Measurements from ENCODE around the gene ANXA11.

Gene ANXA11

DNA sequence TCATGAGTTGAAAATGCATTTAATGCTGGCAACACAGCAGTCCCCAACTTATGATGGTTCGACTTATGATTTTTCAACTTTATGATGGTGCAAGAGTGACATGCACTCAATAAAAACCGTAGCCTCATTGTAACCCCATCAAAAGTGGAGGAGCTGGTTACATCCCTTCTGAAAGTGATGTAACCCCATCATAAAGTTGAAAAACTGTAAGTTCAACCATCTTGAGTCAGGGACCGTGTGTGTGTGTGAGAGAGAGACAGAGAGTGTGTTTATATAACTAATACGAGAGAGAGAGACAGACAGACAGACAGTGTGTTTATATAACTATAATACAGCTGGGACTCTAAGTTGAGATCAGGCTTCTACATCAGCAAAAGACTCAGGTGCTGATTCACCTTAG lies 21.0 kb downstream of the ANXA11 start:
- no peak overlapping the region for H3K4me3 ChIP-seq (ENCODE audit: low read length)
- no peaks in the 10 kb centered on the region for H3K36me3 ChIP-seq (ENCODE audit: insufficient read depth, low read depth, low read length)
- 0 out of 2 replicates have a peak, but pooled peaks cover 3% of the 10 kb centered on the region for H3K4me1 ChIP-seq (ENCODE audit: insufficient read depth, low read length)
- no peak overlapping the region for H3K27ac ChIP-seq (ENCODE audit: low read length)
- no peak overlapping the region for H3K9ac ChIP-seq (ENCODE audit: low read depth, low read length)
- no peaks in the 10 kb centered on the region for H3K9me3 ChIP-seq (ENCODE audit: insufficient read depth, low read depth, low read length)
- no peaks in the 10 kb centered on the region for H3K27me3 ChIP-seq (ENCODE audit: insufficient read depth, low read length)

DNA sequence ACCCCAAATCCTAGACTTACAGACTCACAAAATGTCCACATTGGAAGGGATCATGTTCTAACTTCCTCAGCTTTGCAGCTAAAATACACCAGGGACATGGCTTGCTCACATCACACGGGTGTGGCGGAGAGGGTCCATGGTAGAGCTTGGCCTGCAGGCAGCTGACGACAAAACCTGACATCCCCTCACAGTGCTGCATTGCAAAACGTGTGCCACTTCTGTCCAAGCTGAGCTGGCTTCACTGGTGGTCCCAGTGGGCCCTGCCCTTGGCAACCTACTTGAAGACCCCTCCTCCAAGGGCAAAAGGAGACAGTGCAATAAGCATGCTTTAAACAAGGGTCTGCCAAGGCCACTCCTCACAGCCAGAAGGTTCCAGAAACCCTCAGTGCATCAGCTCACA lies 21.9 kb downstream of the ANXA11 start:
- 0 out of 2 replicates have a peak, but pooled peaks cover 3% of the 10 kb centered on the region for H3K4me1 ChIP-seq (ENCODE audit: insufficient read depth, low read length)
- no peak overlapping the region for H3K27ac ChIP-seq (ENCODE audit: low read length)
- no peak overlapping the region for H3K4me3 ChIP-seq (ENCODE audit: low read length)
- H3K9me3 ChIP-seq (ENCODE audit: insufficient read depth, low read depth, low read length): no peaks in the 10 kb centered on the region
- H3K9ac ChIP-seq (ENCODE audit: low read depth, low read length): no peak overlapping the region
- H3K36me3 ChIP-seq (ENCODE audit: insufficient read depth, low read depth, low read length): no peaks in the 10 kb centered on the region
- no peaks in the 10 kb centered on the region for H3K27me3 ChIP-seq (ENCODE audit: insufficient read depth, low read length)

DNA sequence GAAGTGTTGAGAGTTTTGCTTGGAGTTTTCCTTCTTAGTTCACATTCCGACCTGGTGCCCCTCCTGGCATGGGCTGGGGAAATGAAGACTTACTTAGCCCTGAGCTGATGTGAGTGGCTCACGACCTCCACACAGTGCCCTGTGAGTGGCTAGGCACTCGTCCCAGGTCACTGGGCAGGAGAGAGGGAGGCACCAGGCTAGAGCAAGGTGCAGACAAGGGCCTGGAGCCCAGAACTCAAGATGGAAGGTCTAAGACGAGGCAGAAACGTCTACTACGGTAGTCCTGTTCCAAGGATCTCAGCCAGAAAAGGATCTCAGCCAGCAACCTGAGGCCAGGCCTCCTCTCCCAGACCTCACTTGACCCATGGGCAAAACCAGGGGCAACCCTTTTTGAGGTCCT lies 22.4 kb downstream of the ANXA11 start:
- H3K27ac ChIP-seq (ENCODE audit: low read length): no peak overlapping the region
- H3K4me1 ChIP-seq (ENCODE audit: insufficient read depth, low read length): 0 out of 2 replicates have a peak, but pooled peaks cover 3% of the 10 kb centered on the region

DNA sequence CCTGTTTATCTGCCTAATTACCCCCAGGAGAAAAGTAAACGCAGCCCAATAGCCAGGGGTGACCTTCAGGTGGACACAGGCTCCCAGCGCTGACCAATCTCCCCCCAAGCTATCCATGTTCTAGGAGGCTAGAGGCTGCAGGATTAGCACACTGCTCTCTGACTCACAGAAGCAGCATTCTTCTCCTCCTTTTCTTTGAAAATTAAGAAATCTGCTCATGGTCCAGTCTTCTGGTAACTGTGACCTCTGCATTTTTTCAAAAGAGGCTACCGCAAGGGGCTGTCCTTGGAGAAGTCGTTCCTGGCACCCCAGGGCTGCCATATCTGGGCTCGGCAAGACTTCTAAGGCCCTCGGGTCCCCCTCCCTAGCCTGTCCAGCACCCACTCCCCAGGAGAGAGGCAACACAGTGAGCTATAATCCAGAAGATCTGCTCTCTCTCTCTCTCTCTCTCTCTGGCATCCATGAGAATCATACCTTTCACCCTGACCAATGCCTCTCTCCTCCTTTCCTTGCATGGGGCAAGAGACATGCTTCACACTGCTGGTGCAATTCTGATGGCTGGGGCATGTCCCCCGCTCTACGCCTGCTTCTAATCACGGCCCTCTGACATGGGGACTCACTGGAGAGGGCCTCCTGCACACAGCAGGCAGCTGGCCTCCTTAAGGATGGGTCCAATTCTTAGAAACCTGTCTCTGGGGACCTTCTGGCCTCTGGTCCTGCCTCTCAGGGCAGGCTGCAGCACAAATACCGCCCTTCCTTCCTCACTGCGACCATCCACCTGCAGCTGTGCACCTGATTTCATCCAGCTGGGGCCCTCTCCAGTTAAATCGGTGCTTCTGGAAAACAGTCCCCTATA lies 27.3 kb downstream of the ANXA11 start:
- H3K4me1 ChIP-seq (ENCODE audit: insufficient read depth, low read length): 0 out of 2 replicates have a peak, but pooled peaks cover 3% of the 10 kb centered on the region
- H3K27ac ChIP-seq (ENCODE audit: low read length): no peak overlapping the region
- H3K9me3 ChIP-seq (ENCODE audit: insufficient read depth, low read depth, low read length): no peaks in the 10 kb centered on the region
- no peaks in the 10 kb centered on the region for H3K36me3 ChIP-seq (ENCODE audit: insufficient read depth, low read depth, low read length)
- H3K27me3 ChIP-seq (ENCODE audit: insufficient read depth, low read length): no peaks in the 10 kb centered on the region
- no peak overlapping the region for H3K9ac ChIP-seq (ENCODE audit: low read depth, low read length)
- H3K4me3 ChIP-seq (ENCODE audit: low read length): no peak overlapping the region

More for the DNA sequence above, 22.4 kb downstream of the ANXA11 start:
- H3K9me3 ChIP-seq (ENCODE audit: insufficient read depth, low read depth, low read length): no peaks in the 10 kb centered on the region
- H3K9ac ChIP-seq (ENCODE audit: low read depth, low read length): no peak overlapping the region
- no peaks in the 10 kb centered on the region for H3K36me3 ChIP-seq (ENCODE audit: insufficient read depth, low read depth, low read length)
- H3K4me3 ChIP-seq (ENCODE audit: low read length): no peak overlapping the region
- H3K27me3 ChIP-seq (ENCODE audit: insufficient read depth, low read length): no peaks in the 10 kb centered on the region

DNA sequence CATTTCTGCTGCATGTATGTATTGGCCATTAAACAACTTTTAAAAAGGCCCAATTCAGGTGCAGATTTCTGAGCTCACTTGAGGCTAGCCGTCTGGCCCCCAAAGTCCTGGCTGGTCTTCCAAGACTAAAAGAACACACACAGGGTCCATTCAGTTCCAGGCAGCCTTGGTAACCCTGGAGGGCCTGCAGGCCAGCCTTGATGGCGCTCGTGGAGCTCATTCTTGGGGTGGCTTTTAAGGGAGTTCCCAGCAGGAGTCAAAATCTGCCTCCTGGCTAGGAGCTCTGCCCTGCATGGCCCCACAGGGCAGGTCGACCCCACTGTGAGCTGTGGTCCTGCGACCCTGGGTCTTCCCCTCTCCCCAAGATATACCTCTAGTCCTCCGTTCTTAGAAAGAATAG lies 28.8 kb downstream of the ANXA11 start:
- Histone ChIP-seq H3K4me3 (ENCODE audit: low read length) (no peak overlapping the region), H3K4me1 (ENCODE audit: insufficient read depth, low read length) (peaks cover 7% of the 10 kb centered on the region), H3K27me3 (ENCODE audit: insufficient read depth, low read length) (no peaks in the 10 kb centered on the region), H3K9me3 (ENCODE audit: insufficient read depth, low read depth, low read length) (no peaks in the 10 kb centered on the region), H3K9ac (ENCODE audit: low read depth, low read length) (no peak overlapping the region), H3K36me3 (ENCODE audit: insufficient read depth, low read depth, low read length) (no peaks in the 10 kb centered on the region), H3K27ac (ENCODE audit: low read length) (no peak overlapping the region)

DNA sequence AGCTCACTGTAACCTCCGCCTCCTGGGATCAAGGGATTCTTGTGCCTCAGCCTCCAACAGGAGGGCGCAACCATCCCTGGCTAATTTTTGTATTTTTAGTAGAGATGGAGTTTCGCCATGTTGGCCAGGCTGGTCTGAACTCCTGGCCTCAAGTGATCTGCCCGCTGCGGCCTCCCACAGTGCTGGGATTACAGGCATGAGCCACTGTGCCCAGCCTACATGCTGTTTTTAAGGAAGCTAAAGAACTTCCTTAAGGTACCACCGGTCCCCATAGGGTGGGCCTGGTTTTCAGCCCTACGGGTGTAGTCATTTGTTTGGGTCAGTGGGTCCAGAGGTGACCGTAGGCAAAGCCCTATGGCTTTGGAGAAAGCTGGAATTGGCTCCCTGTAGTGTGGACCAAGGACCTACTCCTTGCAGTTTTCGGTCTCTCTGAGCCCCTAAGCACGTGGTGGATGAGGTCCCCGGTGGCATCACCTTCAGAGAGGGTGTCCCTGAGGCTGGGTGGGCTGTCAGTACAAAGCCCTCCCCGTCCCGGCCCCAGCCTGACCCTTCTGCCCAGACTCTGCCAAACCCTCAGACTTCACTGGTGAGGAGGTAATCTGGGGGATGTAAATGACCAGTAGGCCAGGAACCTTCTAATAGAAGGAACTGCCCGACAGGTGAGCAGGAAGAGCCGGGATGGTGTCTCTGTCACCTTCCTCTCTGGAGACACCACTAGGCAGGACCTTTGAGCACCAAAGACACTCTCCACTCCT lies 30.5 kb downstream of the ANXA11 start:
- no peak overlapping the region for H3K4me3 ChIP-seq (ENCODE audit: low read length)
- peaks cover 15% of the 10 kb centered on the region for H3K4me1 ChIP-seq (ENCODE audit: insufficient read depth, low read length)
- H3K27ac ChIP-seq (ENCODE audit: low read length): no peak overlapping the region
- H3K36me3 ChIP-seq (ENCODE audit: insufficient read depth, low read depth, low read length): no peaks in the 10 kb centered on the region
- H3K27me3 ChIP-seq (ENCODE audit: insufficient read depth, low read length): no peaks in the 10 kb centered on the region
- no peaks in the 10 kb centered on the region for H3K9me3 ChIP-seq (ENCODE audit: insufficient read depth, low read depth, low read length)
- no peak overlapping the region for H3K9ac ChIP-seq (ENCODE audit: low read depth, low read length)

DNA sequence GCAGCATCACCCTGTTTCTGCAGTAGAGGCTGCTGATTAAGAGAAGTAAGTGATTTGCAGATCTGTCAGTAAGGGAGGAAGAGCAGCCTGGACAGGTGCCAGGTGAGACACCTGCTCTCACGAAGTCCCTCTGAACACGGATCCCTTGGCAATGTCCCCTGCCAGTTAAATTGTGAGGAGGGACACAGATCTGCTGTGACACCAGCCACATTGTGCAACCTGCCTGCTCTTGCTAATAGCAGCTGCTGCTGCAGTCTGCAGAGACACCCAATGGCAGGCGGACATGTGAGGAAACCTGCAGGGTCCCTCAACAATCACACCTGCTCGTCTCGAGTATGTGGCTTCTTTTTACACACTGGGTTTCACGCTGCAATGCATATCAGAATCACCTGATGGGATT lies 31.9 kb downstream of the ANXA11 start:
- Histone ChIP-seq H3K9ac (ENCODE audit: low read depth, low read length) (no peak overlapping the region), H3K36me3 (ENCODE audit: insufficient read depth, low read depth, low read length) (no peaks in the 10 kb centered on the region), H3K9me3 (ENCODE audit: insufficient read depth, low read depth, low read length) (no peaks in the 10 kb centered on the region), H3K4me1 (ENCODE audit: insufficient read depth, low read length) (peaks cover 15% of the 10 kb centered on the region), H3K27ac (ENCODE audit: low read length) (no peak overlapping the region), H3K27me3 (ENCODE audit: insufficient read depth, low read length) (no peaks in the 10 kb centered on the region), H3K4me3 (ENCODE audit: low read length) (no peak overlapping the region)

DNA sequence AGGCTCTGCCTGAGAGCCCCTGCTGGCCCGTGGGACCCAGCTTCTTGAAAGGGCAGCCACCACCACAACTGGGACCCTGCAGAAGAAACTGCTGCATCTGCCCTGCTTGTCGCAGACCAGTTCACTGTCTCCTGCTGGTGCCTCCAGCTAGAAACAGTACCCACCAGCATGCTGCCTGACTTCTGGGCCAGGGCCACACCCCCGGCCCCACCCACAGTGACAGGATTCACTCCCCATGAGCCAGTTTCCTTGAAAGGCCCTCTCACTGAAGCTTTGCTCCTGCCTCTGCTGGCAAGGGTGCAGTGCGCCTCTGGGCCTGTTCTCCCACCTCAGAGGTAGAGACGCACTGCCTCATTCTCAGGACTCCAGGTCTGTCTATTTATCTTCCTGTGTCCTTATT lies 32.4 kb downstream of the ANXA11 start:
- Histone ChIP-seq H3K27me3 (ENCODE audit: insufficient read depth, low read length) (no peaks in the 10 kb centered on the region), H3K4me3 (ENCODE audit: low read length) (no peak overlapping the region), H3K36me3 (ENCODE audit: insufficient read depth, low read depth, low read length) (no peaks in the 10 kb centered on the region), H3K4me1 (ENCODE audit: insufficient read depth, low read length) (peaks cover 15% of the 10 kb centered on the region), H3K9me3 (ENCODE audit: insufficient read depth, low read depth, low read length) (no peaks in the 10 kb centered on the region), H3K27ac (ENCODE audit: low read length) (no peak overlapping the region), H3K9ac (ENCODE audit: low read depth, low read length) (no peak overlapping the region)

DNA sequence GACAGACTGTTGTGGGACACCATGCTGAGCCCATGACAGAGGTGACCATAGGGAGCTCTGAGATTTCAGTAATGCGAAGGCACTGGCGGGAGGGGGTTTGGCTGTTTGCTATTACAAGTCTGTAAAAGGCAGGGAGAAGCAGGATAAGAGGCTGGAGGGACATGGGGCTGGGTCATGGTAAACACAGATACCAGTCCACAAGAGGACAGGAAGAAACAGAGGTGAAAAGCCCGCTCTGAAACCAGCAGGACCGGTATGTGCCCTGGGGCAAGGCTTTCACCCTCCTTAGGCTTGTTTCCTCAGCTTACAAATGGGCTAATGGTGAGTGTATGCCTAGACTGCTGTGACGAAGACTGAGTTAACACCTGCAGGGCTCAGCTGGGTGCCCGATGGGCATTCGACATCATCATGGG lies 34.1 kb downstream of the ANXA11 start:
- Histone ChIP-seq H3K4me1 (ENCODE audit: insufficient read depth, low read length) (peaks cover 15% of the 10 kb centered on the region), H3K36me3 (ENCODE audit: insufficient read depth, low read depth, low read length) (no peaks in the 10 kb centered on the region), H3K9ac (ENCODE audit: low read depth, low read length) (no peak overlapping the region), H3K9me3 (ENCODE audit: insufficient read depth, low read depth, low read length) (no peaks in the 10 kb centered on the region), H3K27me3 (ENCODE audit: insufficient read depth, low read length) (no peaks in the 10 kb centered on the region), H3K27ac (ENCODE audit: low read length) (no peak overlapping the region), H3K4me3 (ENCODE audit: low read length) (no peak overlapping the region)

DNA sequence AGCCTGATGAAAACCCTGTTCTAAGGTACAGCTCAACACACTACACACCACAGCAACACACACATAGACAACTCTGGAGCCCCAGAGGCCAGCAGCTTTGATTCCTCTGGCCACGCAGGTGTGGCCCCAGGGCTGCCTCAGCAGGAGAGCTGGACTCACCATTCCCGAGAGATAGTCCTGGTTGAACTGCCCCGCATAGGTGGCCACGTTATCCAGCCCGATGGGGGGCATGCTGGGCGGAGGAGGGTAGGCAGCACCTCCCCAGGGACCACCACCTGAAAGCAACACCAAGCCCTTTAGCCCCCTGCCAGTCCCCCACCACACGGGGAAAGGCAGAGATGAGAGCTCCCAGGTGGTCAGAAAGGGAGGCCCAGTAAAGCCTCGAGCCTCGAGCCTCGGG lies 34.7 kb downstream of the ANXA11 start:
- H3K9ac ChIP-seq (ENCODE audit: low read depth, low read length): no peak overlapping the region
- no peak overlapping the region for H3K4me3 ChIP-seq (ENCODE audit: low read length)
- H3K27me3 ChIP-seq (ENCODE audit: insufficient read depth, low read length): no peaks in the 10 kb centered on the region
- no peak overlapping the region for H3K27ac ChIP-seq (ENCODE audit: low read length)
- H3K36me3 ChIP-seq (ENCODE audit: insufficient read depth, low read depth, low read length): no peaks in the 10 kb centered on the region
- no peaks in the 10 kb centered on the region for H3K9me3 ChIP-seq (ENCODE audit: insufficient read depth, low read depth, low read length)
- H3K4me1 ChIP-seq (ENCODE audit: insufficient read depth, low read length): peaks cover 15% of the 10 kb centered on the region

DNA sequence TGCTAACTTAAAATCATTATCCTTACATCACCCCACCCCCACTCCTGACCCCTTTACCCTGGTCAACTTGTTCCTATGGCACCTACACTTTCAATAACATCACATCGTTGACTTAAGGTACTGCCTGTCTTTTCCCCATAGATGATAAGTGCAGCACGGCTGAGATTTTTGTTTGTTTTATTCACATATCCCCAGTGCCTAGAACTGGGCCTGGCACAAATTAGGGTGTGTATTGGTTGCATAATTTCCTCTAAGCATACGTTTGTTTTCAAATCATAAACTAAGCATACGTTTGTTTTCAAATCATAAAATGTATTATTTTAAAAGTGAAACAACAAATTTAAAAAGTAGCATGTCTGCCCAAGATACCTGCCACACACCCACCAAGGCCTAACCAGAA lies 35.3 kb downstream of the ANXA11 start:
- peaks cover 15% of the 10 kb centered on the region for H3K4me1 ChIP-seq (ENCODE audit: insufficient read depth, low read length)
- no peaks in the 10 kb centered on the region for H3K27me3 ChIP-seq (ENCODE audit: insufficient read depth, low read length)
- no peaks in the 10 kb centered on the region for H3K9me3 ChIP-seq (ENCODE audit: insufficient read depth, low read depth, low read length)
- no peak overlapping the region for H3K9ac ChIP-seq (ENCODE audit: low read depth, low read length)
- no peak overlapping the region for H3K27ac ChIP-seq (ENCODE audit: low read length)
- no peak overlapping the region for H3K4me3 ChIP-seq (ENCODE audit: low read length)
- no peaks in the 10 kb centered on the region for H3K36me3 ChIP-seq (ENCODE audit: insufficient read depth, low read depth, low read length)

Measured in iPS-20b (cell line).